Ovary (tissue), 9 donors: ENCODE measurements around the gene SDCCAG8. TPM values are rescaled to one million over a fixed set of nuclear protein-coding genes. Genes with fewer than 3 reads are reported as not detected.
A peak's percentile ranks its signal among the peaks of the same experiment; 100 is the strongest.
"Not testable (repeated sequence)": the region's sequence is repeated elsewhere in the genome, so short reads cannot be mapped to it uniquely, and the experiment has no call there.

Experiments used
- DNase-seq, 5 donors: peaks; one replicate each; pipeline ENCODE4 v3.0.0-alpha.2; 2019 to 2020
- H3K27ac ChIP-seq, 2 donors: fragments of 200-600 bp; one replicate each; pipeline versions ENCODE4 v1.5.1 to v1.8.0; 2019 to 2022
- H3K27me3 ChIP-seq: fragments of 200-600 bp; one replicate; pipeline ENCODE4 v1.8.0; 2022
- H3K36me3 ChIP-seq: fragments of 200-600 bp; sonication (generic); one replicate; pipeline ENCODE4 v1.5.1; 2019
- H3K4me1 ChIP-seq: one replicate; pipeline ENCODE4 v1.8.1; 2013; ENCODE audit warnings: mild to moderate bottlenecking, moderate library complexity; ENCODE audit not compliant: insufficient read depth
- H3K4me3 ChIP-seq: fragments of 200-600 bp; sonication (generic); one replicate; pipeline ENCODE4 v1.5.1; 2017
- H3K9me3 ChIP-seq, 2 donors: fragments of 200-600 bp in 1 of 2; sonication (generic) in 1 of 2; one replicate each; pipeline versions ENCODE4 v1.5.1 to v1.8.1; 2013 to 2019; ENCODE audit warnings: mild to moderate bottlenecking in 1 of 2, moderate library complexity in 1 of 2
- CTCF ChIP-seq, 3 donors: fragments of 450-650 bp in 2 of 3; fragments of 200-600 bp in 1 of 3; IDR thresholded peaks; one replicate each; pipeline versions ENCODE4 v1.5.1 to v1.8.0; 2016 to 2022; ENCODE audit warnings: antibody characterized with exemption in 3 of 3, mild to moderate bottlenecking in 1 of 3
- EP300 ChIP-seq: sonication (generic); formaldehyde crosslinking; IDR thresholded peaks from one replicate; pipeline ENCODE4 v1.6.1; 2017; ENCODE audit warnings: antibody characterized with exemption
- POLR2A ChIP-seq: fragments of 450-650 bp; IDR thresholded peaks from one replicate; pipeline ENCODE4 v1.6.1; 2017; ENCODE audit warnings: antibody characterized with exemption, mild to moderate bottlenecking, moderate library complexity
- WGBS, 3 donors: extraction: QIAGEN DNeasy Blood & Tissue Kit in 1 of 3; methylation state at CpG; one replicate each; pipeline versions ENCODE4 v1.1.5 to v1.1.7; 2013 to 2017; 5-methylcytosine and 5-hydroxymethylcytosine counted together
- intact Hi-C, 4 donors: fragments of 100-400 bp; cut with DNase I; formaldehyde crosslinking; loops; one replicate each; pipeline versions ENCODE4 v1.11.0 to v1.15.1; 2022 to 2023
- polyA plus RNA-seq, 2 donors: library from polyadenylated mRNA; stranded (reverse); fragments of 200-250 nt in 1 of 2; fragments of 350-450 nt in 1 of 2; fragmentation: Illumina TruSeq in 1 of 2; extraction: RNeasy Lipid Tissue Mini Kit (QIAGEN cat#74804) in 1 of 2; gene quantifications; one replicate each; pipeline ENCODE4 v1.2.3, GENCODE V29; 2013 to 2014
- total RNA-seq, 7 donors: library from RNA; depleted of rRNA in 2 of 7; stranded (reverse); fragments of >200 nt in 2 of 7; fragmentation: NEBNext Ultra II Directional in 3 of 7; extraction: Animal tissue kit (Norgen Biotek cat#: 25700) in 3 of 7; gene quantifications; one replicate each; pipeline versions ENCODE4 v1.1.0 to v1.2.4, GENCODE V29; 2016 to 2023
- donor health status: DM: no; HTN: no; CAD: no; lungs with moderate emphysema.
- donor health status: DM: no; HTN: no; CAD: no.
- donor health status: Bipolar disorder and iron deficiency.
- donor health status: DM: yes; HTN: yes; CAD: no.
- donor health status: DM: no; HTN: no; CAD: no.
- donor health status: DM: yes; HTN: yes; CAD: no.

The SDCCAG8 gene
- total and polyA plus RNA-seq, 9 donors: 19.8 to 45.9 (median 30.6) TPM

- Histone ChIP-seq H3K4me1 (no peaks in the 10 kb centered on the region), H3K36me3 (no peaks in the 10 kb centered on the region), H3K9me3 (no peaks in the 10 kb centered on the region), H3K4me3 (no peak overlapping the region), H3K27me3 (no peaks in the 10 kb centered on the region), H3K27ac (no peak overlapping the region)
- intact Hi-C loops: no loop called here
- WGBS, 3 donors: 82 to 90% (median 84%) methylated on average over 3 of the region's 3 CpGs
- no peak for DNase-seq
- TF ChIP-seq CTCF (IDR thresholded peaks at IDR 0.05) (no peak), EP300 (no peak), POLR2A (no peak)
These were observed 79.5 kb downstream of the SDCCAG8 start for GRCh38 chr1:243335292-243335691.

GRCh38 chr1:243336163-243336562, 80.3 kb downstream of the SDCCAG8 start:
- Histone ChIP-seq H3K27ac (no peak overlapping the region), H3K27me3 (no peaks in the 10 kb centered on the region), H3K4me3 (no peak overlapping the region), H3K36me3 (no peaks in the 10 kb centered on the region), H3K4me1 (no peaks in the 10 kb centered on the region), H3K9me3 (no peaks in the 10 kb centered on the region)
- TF ChIP-seq EP300 (no peak), CTCF (IDR thresholded peaks at IDR 0.05) (no peak), POLR2A (no peak)
- DNase-seq: no peak
- intact Hi-C loops: no loop called here
- 96% methylated on average over 2 of the region's 2 CpGs for WGBS, 3 donors

GRCh38 chr1:243338848-243339247, 83.0 kb downstream of the SDCCAG8 start:
- H3K4me1 ChIP-seq, H3K27ac ChIP-seq, H3K27me3 ChIP-seq, DNase-seq, intact Hi-C loops, H3K9me3 ChIP-seq, H3K4me3 ChIP-seq, H3K36me3 ChIP-seq: not testable (repeated sequence)
- 89 to 91% (median 90%) methylated on average over 4 of the region's 4 CpGs for WGBS, 3 donors

GRCh38 chr1:243341074-243341473, 85.2 kb downstream of the SDCCAG8 start:
- TF ChIP-seq EP300 (no peak), CTCF (IDR thresholded peaks at IDR 0.05) (no peak)
- no peak for DNase-seq
- Histone ChIP-seq H3K36me3 (no peaks in the 10 kb centered on the region), H3K9me3 (no peaks in the 10 kb centered on the region), H3K4me1 (no peaks in the 10 kb centered on the region), H3K27me3 (no peaks in the 10 kb centered on the region), H3K27ac (no peak overlapping the region), H3K4me3 (no peak overlapping the region)
- 56 to 67% (median 60%) methylated on average over 2 of the region's 2 CpGs for WGBS, 3 donors
- intact Hi-C loops: loop anchor here (5.0 to 10.0 kb wide), 3 partner anchors 404 to 934 kb away; no protein-coding TSS in a partner anchor

- Histone ChIP-seq H3K4me1 (no peaks in the 10 kb centered on the region), H3K27ac (no peak overlapping the region), H3K27me3 (no peaks in the 10 kb centered on the region), H3K4me3 (no peak overlapping the region), H3K36me3 (no peaks in the 10 kb centered on the region), H3K9me3 (no peaks in the 10 kb centered on the region)
- WGBS, 3 donors: 63 to 64% (median 63%) methylated on average over 5 of the region's 5 CpGs
- no peak for DNase-seq
- peak; percentile 66 to 74 (median 71) for TF ChIP-seq CTCF (IDR thresholded peaks at IDR 0.05)
- TF ChIP-seq EP300: no peak
- intact Hi-C loops: loop anchor here (5.0 to 10.0 kb wide), 3 partner anchors 401 to 931 kb away; no protein-coding TSS in a partner anchor
These were observed 88.4 kb downstream of the SDCCAG8 start for GRCh38 chr1:243343970-243344937.
